SW480 (cell line): ENCODE results near the gene TIGIT.

ENCODE experiments used
- DNase-seq: peaks from one replicate; pipeline ENCODE4 v3.0.0-alpha.2; 2016; ENCODE audit warnings: low spot score

Gene TIGIT

DNA sequence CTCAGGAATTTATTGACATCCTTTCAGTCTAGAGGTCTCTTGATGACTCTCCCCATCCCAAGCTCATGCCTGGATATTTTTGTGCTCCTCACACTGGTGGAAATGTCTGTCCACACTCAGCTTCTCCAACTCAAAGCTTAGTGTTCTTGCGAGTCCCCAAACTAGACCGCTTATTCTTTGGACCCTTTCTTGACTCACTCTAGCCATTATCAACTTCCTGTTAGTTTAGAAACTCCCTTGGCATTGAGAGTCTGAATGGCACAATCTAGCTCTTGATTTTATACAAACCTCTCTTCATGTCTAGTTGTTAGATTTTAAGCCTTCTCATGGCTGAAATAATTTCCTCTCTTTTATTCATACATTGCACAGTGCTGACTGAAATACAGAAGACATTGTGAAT lies 19.6 kb downstream of the TIGIT start:
- no peak for DNase-seq

DNA sequence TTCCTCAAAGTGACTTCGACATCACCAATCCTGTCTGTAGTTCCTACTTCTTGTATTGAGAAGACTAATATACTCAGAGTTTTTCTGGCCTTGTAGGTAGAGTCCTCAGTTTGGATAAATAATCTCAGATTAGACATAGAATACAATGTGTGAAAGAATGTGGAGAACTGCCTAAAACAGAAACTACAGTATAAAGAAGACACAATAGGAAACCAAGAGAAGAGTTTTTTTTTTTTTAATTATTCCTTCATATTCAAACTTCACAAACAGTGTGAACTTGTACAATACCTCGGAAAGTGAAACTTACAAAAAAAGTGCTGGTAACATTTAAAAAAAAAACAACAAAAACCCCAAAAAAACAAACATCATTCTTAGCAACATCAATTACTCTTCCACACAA lies 20.5 kb downstream of the TIGIT start:
- no peak for DNase-seq

DNA sequence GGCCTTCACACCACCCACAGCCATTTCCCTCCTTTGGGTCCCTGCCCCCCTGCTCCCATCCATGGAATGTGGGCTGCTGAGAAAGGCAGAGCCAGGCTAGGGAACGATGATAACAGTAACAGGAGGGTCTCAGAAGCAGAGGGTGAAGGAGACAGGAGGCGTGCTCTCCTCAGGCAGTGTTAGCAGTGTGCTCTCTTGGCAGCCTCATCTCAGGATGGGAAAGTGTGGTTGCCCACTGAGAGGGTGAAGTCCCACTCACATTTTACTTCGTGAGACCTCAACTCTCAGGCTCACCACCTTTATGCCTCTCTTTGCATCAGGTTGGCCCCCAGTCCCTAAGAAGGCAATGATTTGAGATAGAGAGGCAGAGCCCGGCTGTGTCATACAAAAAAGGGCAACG lies 24.5 kb downstream of the TIGIT start:
- no peak for DNase-seq

DNA sequence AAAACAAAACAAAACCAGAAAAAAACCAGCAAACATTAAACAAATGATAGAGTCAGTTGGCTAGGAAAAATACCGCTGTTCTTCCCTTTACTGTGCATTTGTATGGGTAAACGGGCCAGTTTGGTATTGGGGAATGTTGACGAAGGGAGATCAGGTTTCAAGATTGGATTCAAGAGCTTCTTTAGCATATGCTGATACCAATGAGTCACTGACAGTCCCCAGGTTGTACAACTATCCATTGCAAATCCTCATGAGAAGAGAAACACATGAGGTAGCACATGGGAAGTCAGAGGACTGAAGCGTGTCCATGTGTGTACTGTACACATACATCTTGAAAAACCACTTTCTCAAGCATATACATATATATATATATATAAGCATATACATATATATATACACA lies 25.6 kb downstream of the TIGIT start:
- peak; percentile 34 for DNase-seq

DNA sequence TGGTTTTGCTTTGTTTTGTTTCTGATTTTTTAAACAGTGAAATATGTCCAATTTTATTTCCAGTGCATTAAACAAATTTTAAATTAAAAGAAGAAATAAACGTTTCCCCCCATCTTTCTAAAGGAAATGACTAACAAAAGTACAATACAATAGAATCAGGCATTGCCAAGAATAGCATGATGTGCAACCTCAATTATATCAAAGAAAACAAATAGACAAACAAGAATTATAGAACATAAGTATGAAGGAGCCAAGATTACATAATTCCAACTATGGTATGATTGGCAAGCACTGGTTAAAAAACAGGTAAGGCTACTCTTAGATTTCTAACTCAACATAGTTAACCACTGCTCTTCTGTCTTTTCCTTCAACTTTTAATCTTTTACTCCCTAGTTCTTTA lies 26.4 kb downstream of the TIGIT start:
- DNase-seq: no peak

DNA sequence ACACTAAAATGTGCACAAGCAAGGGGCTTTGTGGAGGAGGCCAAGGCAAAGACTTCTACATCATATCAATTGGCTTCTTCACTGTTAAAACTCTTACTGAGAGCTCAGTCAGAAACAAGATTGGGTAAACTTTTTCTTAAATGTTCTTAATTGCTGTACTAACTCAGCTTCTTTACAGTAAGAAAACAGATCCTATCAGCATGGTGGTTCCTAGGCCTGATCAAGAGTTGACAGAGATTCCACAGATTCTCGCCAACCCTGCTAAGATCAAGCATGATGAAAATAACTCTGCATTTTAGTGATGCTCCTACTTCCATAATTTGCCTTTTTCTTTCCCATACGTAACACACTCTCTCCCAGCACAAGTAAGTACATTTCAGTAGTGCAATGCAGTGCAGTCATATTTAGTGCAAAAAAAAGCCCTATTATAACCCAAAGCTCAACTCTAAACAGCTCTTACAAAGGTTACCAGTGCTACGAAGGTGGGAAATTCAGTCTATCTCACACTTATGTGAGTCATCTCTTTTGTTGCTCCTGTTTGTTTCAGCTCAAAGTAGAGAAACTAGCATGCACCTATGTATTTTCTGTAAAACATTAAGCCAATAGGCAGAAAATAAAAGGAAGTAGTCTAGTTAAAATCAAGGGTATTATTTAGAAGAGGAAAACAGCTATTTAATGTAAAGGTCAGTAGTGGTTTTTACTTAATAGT lies 29.9 kb downstream of the TIGIT start:
- DNase-seq: no peak

DNA sequence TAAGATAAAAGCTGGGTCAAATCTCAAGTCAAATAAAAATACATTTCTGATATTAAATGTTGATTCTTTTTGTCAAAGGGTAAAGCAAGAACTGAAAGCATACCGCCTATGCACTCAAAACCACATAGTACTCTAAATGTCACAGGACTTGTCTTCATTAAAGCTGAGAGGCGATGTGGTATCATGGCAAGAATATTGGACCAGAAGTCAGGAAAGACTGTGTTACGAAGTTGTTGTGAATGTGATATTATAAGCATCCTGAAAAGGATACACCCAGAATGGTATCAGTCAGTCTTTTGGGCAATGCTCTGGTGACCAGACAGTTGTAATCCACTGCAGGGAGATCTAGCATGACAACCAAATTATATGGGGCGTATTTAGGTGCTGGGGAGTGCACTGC lies 33.8 kb downstream of the TIGIT start:
- DNase-seq: no peak

DNA sequence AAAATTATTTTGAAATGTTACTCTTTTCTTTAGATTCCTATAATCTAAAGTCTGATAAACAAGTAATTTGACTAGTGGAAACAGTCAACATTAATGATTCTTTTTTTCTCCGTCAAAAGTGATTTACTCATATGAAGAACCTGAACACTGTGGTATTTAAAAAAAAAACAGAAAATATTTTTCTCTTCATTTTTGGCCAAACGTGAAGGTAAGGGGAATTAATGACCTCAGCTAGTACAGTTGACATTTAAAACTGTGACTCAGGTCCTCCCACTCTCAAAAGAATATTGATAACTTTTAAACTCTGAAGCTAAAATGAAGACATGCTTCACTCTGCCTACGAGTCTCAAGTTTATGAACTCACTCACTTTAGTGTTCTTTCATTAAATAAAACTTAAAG lies 34.5 kb downstream of the TIGIT start:
- no peak for DNase-seq

DNA sequence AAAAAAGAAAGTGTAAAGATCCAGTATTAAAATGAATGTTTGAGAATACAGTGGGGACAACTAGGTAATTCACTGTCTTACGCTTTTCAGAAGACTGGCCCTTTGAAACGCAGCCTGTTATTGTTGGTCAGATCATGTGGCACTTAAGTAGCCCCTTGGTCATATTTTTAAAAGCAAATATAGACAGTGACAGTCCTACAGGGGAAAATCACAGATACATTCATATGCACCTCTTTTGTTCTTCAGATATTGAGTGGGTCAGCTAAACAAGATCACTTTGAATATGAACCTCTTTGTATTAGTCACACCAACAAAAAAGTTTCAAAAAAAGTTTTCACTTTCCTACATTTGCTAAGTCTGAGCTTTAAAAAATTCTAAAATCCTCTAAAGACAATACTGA lies 36.0 kb downstream of the TIGIT start:
- no peak for DNase-seq

DNA sequence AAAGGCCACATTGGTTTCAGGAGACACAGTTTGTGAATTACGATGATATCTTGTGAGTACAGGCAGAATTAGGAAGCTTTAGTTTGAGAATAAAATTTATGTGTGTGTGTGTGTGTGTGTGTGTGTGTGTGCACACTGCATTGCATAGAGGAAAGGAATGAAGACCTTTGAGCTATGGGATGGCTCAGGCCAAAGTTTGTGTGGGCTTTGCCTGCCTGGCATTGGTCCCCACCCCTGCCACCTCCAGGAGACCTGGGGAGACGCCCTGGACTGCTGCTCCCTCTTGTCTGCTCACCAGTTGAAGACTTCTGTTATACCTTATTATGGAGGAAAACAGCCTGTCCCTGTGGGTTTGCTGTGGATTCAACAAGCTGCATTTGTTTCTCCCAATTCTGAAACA lies 37.2 kb downstream of the TIGIT start:
- no peak for DNase-seq

DNA sequence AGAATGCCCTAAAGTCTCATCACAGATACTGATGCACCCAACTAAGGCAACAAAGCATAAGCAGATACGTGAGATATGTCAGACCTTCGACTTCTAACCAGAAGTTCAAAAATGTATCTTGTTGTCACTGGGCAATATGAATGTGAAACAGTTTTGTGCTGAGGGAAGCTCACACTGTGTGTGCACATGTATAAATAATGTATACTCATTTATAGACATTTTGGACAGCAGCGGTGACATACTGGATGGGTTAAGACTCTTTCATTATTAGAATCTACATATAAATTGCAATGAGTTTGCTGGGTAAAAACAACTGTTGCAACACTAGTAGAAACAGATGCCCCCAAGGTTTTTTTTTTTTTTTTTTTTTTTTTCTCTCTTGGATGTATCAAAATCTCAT lies 37.9 kb downstream of the TIGIT start:
- no peak for DNase-seq

DNA sequence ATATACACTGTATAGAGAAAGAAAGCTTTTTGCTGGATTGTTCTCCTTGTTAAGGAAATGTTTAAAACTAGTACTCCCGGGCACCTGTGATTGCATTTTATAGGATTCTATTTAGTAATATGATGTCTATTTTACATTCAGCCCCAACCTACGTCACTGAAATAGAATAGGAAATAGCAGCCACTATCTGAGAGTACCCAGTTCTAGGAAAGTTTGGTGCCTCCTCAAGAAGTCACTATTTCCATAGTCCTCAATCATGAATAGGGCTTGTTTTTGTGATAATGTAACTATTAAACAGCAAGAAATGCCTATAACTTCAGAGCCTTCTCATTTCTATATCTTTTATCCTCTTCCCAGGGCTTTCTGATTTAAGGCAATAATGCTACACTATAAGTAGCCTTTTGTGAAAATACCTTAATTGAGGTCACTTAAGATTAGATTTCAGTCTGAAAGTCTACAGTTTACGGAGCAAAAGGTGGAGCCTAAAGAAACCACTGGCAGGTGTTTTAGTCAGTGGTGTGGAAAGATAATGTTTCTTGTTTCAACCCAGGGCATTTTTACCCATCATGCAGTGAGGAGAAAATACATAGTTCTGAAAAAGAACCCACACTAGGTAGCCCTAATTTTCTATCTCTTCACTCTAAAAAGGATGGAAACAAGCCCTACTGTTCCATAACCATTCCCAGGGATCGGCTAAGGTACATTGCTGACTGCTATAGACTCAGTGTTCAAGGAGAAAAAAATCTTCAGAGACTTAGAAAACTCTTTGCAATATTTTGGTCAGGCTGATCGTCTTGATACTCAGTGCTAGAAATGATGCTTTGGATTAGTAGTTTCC lies 38.7 kb downstream of the TIGIT start:
- no peak for DNase-seq

DNA sequence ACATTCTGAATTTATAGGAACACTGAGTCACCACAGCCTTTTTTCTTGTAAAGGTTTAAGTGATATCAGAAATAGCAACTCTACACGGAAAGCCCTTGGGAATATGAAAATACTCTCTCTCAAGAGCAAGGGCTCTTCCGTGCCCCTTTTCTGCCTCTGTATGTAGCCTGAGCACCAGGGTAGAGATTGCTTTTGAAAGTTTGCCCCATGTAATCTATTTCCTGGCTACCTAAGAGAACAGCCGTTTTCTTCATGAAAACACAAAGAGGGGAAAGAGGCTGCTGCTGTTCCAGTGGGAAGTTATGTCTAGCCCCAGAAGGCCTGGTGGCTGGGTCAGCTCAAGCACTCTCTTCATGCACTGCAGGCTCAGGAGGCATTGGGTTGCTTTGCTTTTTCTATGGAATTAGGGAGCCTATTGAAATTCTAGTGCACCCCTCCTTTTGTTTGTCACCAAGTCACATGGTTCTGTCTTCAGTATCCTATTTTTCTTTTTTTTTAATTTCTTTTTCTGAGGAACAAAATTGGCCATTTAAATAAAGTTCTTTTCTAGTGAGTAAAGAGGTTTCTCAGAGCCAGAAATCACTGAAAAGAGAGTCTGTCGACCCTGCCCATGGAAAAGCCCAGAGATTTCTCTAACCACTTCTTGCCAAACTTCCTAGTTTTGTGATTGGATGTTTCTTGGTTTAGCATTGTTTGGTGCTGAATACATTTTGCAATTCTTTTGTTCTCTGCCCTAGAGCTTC lies 39.5 kb downstream of the TIGIT start:
- DNase-seq: no peak

DNA sequence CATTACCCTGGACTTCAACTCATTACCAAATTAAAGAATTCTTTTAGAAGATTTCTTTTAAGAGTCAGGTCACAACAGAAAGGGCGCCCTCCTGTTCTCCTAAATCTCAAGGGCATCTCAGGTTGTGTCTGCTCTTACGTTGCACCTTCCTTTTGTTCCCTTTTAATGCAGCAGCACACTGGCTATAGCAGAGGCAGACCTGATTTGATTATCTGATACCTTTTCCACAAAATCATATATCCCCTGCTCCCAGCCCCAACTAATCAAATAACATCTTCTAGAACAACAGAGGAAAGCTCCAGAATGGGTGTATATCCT lies 40.1 kb downstream of the TIGIT start:
- no peak for DNase-seq

DNA sequence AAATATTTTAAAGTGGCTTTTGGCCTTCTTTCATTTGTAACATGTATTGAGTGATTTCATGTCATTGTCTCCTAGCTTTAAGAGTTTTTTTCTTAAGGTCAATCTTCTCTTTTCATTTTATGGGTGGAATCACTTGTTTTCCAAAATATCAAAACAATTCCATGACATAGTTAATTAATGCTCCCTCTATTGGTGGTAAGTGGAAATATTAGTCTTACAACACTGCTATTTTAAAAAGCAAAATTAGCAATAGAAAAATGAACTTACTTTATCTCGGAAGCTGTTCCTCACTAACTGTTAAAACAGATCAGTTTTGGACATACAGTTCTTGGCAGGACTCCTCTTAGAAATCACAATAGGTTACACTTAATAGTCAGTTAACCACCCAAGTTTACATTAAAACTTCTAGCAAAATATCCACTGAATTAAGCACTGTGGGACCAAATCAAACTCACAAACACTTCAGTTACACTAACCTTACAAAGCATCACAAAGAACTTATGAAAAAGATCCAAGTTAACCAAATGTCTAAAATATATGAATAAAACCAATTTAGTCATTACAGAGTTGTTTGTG lies 42.4 kb downstream of the TIGIT start:
- DNase-seq: peak; percentile 1

DNA sequence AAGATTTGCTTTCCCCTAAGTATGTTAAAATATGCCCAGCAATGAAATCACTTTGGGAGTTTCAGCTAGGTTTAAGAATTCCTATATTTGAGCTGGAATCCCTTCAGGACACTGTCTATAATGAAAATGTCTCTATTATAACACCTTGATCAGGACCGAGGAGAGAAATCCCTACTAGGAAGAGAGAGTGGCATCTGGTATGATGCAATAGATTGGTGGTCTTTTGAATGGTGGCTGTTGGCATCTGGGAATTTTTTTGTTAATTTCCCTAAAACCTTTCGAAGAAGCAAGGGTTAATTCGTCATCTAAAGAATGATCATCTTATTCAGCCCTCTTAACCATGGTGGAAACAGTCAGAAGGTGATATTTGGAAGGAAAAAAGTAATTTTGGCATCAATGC lies 43.0 kb downstream of the TIGIT start:
- DNase-seq: no peak

DNA sequence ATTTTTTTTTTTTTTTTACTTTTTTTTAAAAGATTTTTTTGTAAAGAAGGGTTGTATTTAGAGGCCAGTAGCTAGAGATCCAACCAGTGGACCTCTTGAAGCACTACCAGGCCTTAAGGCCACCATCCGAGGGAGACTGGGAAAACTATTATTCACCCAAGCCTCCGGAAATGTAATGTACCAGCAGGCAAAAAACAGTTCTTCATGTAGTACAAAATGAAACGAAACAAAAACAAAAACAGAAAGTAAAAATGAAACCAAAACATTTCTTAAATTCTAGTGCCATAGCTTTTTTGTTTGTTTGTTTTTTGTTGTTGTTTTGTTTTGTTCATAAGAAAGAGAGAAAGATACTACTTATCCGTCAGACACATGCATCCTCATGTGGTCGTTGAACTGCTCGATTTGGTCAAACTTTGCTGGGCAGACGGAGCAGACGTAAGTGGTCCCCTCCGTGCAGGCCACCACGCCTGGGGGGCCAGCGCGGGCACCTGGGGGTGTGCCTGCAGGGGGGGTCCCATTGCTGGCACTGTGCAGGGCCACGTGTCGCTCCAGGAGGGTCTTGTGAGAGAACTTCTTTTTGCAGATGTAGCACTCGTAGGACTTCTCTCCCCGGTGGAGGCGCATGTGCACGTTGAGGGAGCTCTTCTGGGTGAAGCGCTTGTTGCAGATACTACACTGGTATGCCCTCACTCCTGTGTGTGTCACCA lies 45.0 kb downstream of the TIGIT start:
- no peak for DNase-seq

DNA sequence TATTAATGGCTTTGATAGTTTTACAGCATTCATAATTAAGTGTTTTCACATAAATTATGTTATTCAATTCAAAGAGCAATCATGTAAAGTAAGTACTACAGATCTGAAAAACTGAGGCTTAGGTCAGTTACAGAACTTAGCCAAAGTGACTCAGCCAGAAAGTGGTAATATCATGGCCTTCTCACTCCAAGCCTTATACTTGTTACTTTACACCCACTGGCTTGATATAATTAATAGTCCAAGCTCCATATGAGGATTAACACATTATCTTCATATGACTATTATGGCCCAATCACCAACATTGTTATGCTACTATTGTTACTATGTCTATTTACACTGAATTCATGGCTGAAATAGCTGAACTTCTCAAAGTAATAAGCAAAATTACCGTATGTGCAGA lies 50.7 kb downstream of the TIGIT start:
- DNase-seq: no peak

DNA sequence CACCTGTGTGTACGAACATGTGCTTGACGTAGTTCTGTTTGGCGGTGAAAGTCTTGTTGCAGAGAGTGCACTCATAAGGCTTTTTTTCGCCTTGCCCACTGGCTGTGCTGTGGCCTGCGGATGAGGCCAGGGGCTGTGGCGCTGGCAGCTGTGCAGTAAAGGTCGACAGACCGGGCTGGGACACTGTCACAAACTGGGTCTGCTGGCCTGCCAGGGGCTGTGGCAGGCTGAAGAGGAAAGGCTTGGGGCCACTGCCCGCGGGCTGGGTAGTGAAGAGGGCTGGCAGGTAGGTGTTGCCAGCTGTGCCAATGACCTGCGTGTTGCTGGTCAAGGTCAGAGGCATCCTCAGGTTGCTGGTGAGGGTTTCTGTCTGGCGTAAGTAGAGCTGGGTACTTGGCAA lies 56.4 kb downstream of the TIGIT start:
- DNase-seq: no peak

DNA sequence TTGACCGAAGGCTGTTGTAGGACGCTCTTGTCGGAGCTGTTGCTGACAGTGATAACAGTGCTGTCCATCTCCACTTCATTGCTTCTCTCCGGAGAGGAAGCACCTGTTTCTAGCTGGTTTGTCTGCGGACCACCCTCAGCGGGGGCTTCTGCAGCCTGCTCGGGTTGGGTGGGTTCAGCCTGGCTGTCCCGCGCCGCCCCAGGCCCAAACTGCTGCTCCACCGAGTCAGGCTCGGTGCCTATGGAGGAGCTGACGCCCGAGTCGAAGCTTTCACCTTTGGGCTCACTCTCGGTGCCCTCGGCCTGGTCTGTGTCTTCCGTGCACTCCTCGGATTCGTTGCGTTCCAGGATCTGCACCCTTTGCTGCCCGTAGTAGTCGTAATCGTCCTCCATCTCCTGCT lies 56.9 kb downstream of the TIGIT start:
- DNase-seq: no peak

DNA sequence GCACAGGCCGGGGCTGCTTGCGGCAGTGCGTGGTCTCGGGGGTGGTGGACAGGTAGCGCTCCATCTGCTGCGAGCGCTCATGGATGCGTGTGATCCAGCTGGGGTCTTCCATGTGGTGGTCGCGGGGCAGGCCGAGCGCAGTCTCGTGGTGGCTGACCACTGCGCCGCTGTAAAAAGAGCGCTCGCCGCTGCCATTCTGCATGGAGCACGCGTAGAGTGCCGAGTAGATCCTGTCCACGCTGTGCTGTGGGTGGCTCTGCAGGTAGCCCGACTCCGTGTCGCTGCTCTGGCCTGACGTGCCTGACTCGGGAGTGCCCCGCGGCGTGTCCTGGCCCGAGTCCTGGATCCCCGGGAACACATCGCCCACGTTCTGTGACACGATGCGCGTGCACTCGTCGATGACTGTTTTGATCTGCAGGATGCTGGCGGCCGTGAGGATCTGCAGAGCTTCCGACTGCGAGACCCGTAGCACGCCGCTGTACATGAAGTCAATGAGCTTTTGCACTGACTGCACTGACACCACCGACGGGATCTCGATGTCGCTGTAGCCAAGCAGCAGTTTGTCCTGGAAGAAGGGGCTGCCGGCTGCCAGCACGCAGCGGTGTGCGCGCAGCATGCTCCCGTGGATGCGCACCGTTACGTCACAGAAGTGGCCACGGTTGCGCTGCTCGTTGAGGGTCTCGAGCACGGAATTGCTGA lies 57.4 kb downstream of the TIGIT start:
- no peak for DNase-seq

DNA sequence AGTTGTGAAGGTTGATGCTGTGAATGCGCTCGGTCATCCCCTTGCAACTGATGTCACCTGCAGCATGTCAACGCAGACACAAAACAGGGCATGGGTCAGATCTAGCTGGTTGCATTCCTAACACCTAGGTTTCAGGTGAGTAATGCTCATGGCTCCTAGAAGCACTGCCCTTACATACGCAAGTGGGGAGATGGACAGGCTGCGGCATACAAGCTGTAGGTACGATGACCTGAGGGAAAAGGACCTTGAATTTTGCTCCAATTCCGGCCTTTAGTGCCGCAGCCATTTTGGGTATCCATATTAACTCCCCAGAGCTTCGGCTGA lies 58.0 kb downstream of the TIGIT start:
- no peak for DNase-seq
